GM23338 (cell line): ENCODE measurements around the gene LARGE1. TPM values are rescaled to one million over a fixed set of nuclear protein-coding genes. Genes with fewer than 3 reads are reported as not detected.

Experiments used
- ATAC-seq: fragments of 200-7000 bp; cut with Tn5 transposase; 3 replicates; pipeline ENCODE4 v1.9.1; 2020
- DNase-seq: peaks from one replicate; pipeline ENCODE4 v3.0.0-alpha.2; 2015; ENCODE audit warnings: low spot score
- H2AFZ ChIP-seq: fragments of 200-600 bp; sonication (generic); 2 replicates; pipeline ENCODE4 v1.8.0; 2016; ENCODE audit warnings: antibody characterized with exemption, mild to moderate bottlenecking, moderate library complexity
- H3F3A ChIP-seq: fragments of 200-600 bp; sonication (generic); replicated peaks from 2 replicates; pipeline ENCODE4 v1.8.0; 2017; ENCODE audit warnings: antibody characterized with exemption, mixed run types, low read depth
- H3K27ac ChIP-seq: fragments of 200-600 bp; sonication (generic); 2 replicates; pipeline ENCODE4 v1.6.1; 2016; ENCODE audit warnings: low read depth
- H3K27me3 ChIP-seq: fragments of 200-600 bp; sonication (generic); 2 replicates; pipeline ENCODE4 v1.8.0; 2016; ENCODE audit warnings: mild to moderate bottlenecking, mixed run types, moderate library complexity; ENCODE audit not compliant: insufficient read depth
- H3K36me3 ChIP-seq: fragments of 200-600 bp; sonication (generic); 2 replicates; pipeline ENCODE4 v1.8.0; 2016; ENCODE audit warnings: mild to moderate bottlenecking; ENCODE audit not compliant: insufficient read depth
- H3K4me1 ChIP-seq: fragments of 200-600 bp; sonication (generic); 2 replicates; pipeline ENCODE4 v1.8.0; 2016; ENCODE audit warnings: mild to moderate bottlenecking, moderate library complexity; ENCODE audit not compliant: insufficient read depth
- H3K4me2 ChIP-seq: fragments of 200-600 bp; sonication (generic); 2 replicates; pipeline ENCODE4 v1.7.1; 2017; ENCODE audit warnings: mixed run types
- H3K4me3 ChIP-seq: fragments of 200-600 bp; sonication (generic); 2 replicates; pipeline ENCODE4 v1.6.1; 2016; ENCODE audit warnings: mixed run types
- H3K79me2 ChIP-seq: fragments of 200-600 bp; sonication (generic); replicated peaks from 2 replicates; pipeline ENCODE4 v1.8.0; 2017; ENCODE audit warnings: mild to moderate bottlenecking; ENCODE audit not compliant: insufficient read depth
- H3K9me2 ChIP-seq: fragments of 200-600 bp; sonication (generic); 2 replicates; pipeline ENCODE4 v1.8.0; 2017; ENCODE audit not compliant: insufficient read depth
- H4K20me1 ChIP-seq: fragments of 200-600 bp; sonication (generic); replicated peaks from 2 replicates; pipeline ENCODE4 v1.8.0; 2017; ENCODE audit warnings: mild to moderate bottlenecking; ENCODE audit not compliant: insufficient read depth
- H3K27ac Mint-ChIP-seq: 2 replicates; pipeline ENCODE4 v1.8.0; 2020; ENCODE audit warnings: inconsistent platforms, mild to moderate bottlenecking, moderate library complexity, mixed read lengths
- H3K27me3 Mint-ChIP-seq: 3 replicates; pipeline ENCODE4 v1.8.0; 2022; ENCODE audit warnings: low read depth, mild to moderate bottlenecking, moderate library complexity, mixed read lengths, inconsistent platforms; ENCODE audit not compliant: insufficient read depth, poor library complexity
- H3K36me3 Mint-ChIP-seq: 3 replicates; pipeline ENCODE4 v1.8.0; 2021; ENCODE audit warnings: low read depth, mild to moderate bottlenecking, inconsistent platforms, moderate library complexity, mixed read lengths
- H3K4me1 Mint-ChIP-seq: 3 replicates; pipeline ENCODE4 v1.8.0; 2020; ENCODE audit warnings: mild to moderate bottlenecking, inconsistent platforms, mixed read lengths
- H3K4me3 Mint-ChIP-seq: 3 replicates; pipeline ENCODE4 v1.8.0; 2021; ENCODE audit warnings: moderate library complexity, mild to moderate bottlenecking, inconsistent platforms, mixed read lengths
- H3K9me3 Mint-ChIP-seq: 3 replicates; pipeline ENCODE4 v1.8.0; 2020; ENCODE audit warnings: moderate library complexity, mild to moderate bottlenecking, inconsistent platforms, mixed read lengths
- CTCF ChIP-seq, 2 experiments: fragments of 200-600 bp in 1 of 2; sonication (generic) in 1 of 2; conservative IDR thresholded peaks; 2 replicates each; pipeline versions ENCODE4 v1.5.1 to v1.6.1; 2016 to 2017; ENCODE audit warnings: antibody characterized with exemption in 2 of 2, low read depth in 2 of 2, mild to moderate bottlenecking in 2 of 2, moderate library complexity in 1 of 2
- EZH2phosphoT487 ChIP-seq: fragments of 200-600 bp; sonication (generic); IDR thresholded peaks from one replicate; pipeline ENCODE4 v1.8.1; 2018; ENCODE audit warnings: antibody characterized with exemption; ENCODE audit not compliant: unreplicated experiment
- REST ChIP-seq: IDR thresholded peaks from one replicate; pipeline ENCODE4 v1.6.1; 2018; ENCODE audit warnings: antibody characterized with exemption; ENCODE audit not compliant: unreplicated experiment
- STAT1 ChIP-seq: IDR thresholded peaks from one replicate; pipeline ENCODE4 v1.6.1; 2016; ENCODE audit warnings: antibody characterized with exemption; ENCODE audit not compliant: unreplicated experiment
- ZNF114 ChIP-seq: fragments of 250-450 bp; sonication (Bioruptor Pico); IDR thresholded peaks from 2 replicates; pipeline ENCODE4 v1.5.0; 2020; ENCODE audit warnings: mild to moderate bottlenecking, moderate library complexity
- polyA plus RNA-seq: library from polyadenylated mRNA; unstranded; fragments of >200 nt; fragmentation: Nextera tagmentation; extraction: Ambion mirVana; gene quantifications from 2 replicates; pipeline ENCODE4 v1.2.1, GENCODE V29; 2016
- total RNA-seq: library from RNA; depleted of rRNA; stranded (reverse); fragments of >200 nt; shearing (Covaris generic); gene quantifications from 2 replicates; pipeline ENCODE4 v1.2.3, GENCODE V29; 2014
- TF ChIP-seq, protein P1 (sequence below): IDR thresholded peaks from 2 replicates; pipeline ENCODE4 v1.6.1; 2016; ENCODE audit warnings: antibody characterized with exemption

Gene LARGE1
- total and polyA plus RNA-seq, 2 experiments from 2014 or later: 12.8 to 75.6 TPM

DNA sequence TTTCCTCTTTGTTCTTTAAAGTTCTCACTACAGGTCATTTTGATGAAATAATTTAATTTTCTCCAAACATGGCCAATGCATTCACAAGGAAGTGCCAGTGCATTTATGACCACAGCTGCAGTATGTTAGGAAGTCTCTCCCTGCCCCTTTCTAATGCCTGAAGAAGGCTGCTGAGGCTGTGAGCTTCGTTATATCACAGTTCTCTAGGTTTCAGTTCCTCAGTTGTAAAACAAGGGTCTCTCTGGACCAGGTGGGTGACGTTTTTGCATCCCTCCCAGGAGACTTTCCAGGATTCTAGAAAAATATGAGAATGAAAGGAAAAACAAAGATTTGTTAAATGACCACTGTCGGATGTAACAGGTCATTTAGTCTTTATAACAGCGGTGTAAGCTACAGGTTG is 171.6 kb downstream of the LARGE1 start (continued):
- TF ChIP-seq REST: no peak
- TF ChIP-seq STAT1: no peak
- no peak for TF ChIP-seq EZH2phosphoT487
- TF ChIP-seq, protein P1, sequence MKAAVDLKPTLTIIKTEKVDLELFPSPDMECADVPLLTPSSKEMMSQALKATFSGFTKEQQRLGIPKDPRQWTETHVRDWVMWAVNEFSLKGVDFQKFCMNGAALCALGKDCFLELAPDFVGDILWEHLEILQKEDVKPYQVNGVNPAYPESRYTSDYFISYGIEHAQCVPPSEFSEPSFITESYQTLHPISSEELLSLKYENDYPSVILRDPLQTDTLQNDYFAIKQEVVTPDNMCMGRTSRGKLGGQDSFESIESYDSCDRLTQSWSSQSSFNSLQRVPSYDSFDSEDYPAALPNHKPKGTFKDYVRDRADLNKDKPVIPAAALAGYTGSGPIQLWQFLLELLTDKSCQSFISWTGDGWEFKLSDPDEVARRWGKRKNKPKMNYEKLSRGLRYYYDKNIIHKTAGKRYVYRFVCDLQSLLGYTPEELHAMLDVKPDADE: no peak

DNA sequence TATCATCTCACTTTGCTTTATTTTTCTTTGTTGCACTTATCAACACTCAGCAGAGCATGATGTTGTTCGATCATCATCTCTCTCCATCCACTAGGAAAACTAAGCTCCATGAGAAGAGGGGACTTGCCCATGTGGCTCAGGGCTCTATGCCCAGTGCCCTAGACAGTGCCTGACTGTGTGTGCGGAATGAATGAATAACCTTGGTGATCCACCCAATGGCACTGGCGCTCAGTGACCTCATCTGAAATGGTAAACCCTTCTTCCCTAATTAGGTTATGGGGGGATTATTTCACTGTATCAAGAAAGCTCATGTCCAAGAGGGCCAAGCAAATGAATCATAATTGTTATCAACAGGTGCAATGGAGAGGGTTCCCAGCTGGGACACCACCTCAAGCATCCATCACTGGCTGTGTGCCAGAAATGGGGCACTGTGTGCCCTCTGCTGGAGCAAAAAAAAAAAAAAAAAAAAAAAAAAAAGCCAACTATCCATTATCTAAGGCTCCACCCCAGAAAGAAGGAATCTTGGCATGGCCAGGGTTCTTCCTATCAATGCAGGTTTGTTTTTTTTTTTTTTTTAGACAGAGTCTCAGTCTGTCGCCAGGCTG is 172.6 kb downstream of the LARGE1 start:
- peaks cover 58% of the 10 kb centered on the region for H3K36me3 Mint-ChIP-seq
- Histone ChIP-seq H3K4me3 (no peak overlapping the region), H3K4me2 (no peak overlapping the region), H3K36me3 (no peaks in the 10 kb centered on the region; the same call in 1 of the 2 replicates), H3F3A (no peaks in the 10 kb centered on the region), H3K9me2 (no peaks in the 10 kb centered on the region), H3K27me3 (no peaks in the 10 kb centered on the region), H2AFZ (no peak overlapping the region), H3K27ac (no peak overlapping the region), H3K4me1 (no peaks in the 10 kb centered on the region), H3K79me2 (peaks cover 97% of the 10 kb centered on the region), H4K20me1 (peaks cover 26% of the 10 kb centered on the region)
- no peaks in the 10 kb centered on the region; the same call in 2 of the 3 replicates for H3K9me3 Mint-ChIP-seq
- peaks cover 15% of the 10 kb centered on the region for H3K4me1 Mint-ChIP-seq
- DNase-seq (no peak), ATAC-seq (peak; percentile 25; the same call in 1 of the 3 replicates)
- no peak overlapping the region; the same call in 1 of the 2 replicates for H3K27ac Mint-ChIP-seq
- peaks cover 12% of the 10 kb centered on the region for H3K27me3 Mint-ChIP-seq
- H3K4me3 Mint-ChIP-seq: no peak overlapping the region
- TF ChIP-seq ZNF114 (CRISPR knock-in tag) (no peak), CTCF (conservative IDR thresholded peaks at IDR 0.05; ENCODE audit: low read depth in 2 of 2) (peak in 1 of 2 experiments; percentile 18; a peak in 1 of 4 replicates)
